Stimulated activated CD8-positive, alpha-beta memory T cell treated with anti-CD3 and anti-CD28 coated beads, Interleukin-15, amount 100 ng/mL, for 4 hours (primary cell): ENCODE measurements around the gene PLA2R1.

Experiments used
- DNase-seq, 2 donors: peaks; one replicate each; pipeline ENCODE4 v3.0.0-alpha.2; 2020; ENCODE audit warnings: low read depth in 2 of 2

Gene PLA2R1

DNA sequence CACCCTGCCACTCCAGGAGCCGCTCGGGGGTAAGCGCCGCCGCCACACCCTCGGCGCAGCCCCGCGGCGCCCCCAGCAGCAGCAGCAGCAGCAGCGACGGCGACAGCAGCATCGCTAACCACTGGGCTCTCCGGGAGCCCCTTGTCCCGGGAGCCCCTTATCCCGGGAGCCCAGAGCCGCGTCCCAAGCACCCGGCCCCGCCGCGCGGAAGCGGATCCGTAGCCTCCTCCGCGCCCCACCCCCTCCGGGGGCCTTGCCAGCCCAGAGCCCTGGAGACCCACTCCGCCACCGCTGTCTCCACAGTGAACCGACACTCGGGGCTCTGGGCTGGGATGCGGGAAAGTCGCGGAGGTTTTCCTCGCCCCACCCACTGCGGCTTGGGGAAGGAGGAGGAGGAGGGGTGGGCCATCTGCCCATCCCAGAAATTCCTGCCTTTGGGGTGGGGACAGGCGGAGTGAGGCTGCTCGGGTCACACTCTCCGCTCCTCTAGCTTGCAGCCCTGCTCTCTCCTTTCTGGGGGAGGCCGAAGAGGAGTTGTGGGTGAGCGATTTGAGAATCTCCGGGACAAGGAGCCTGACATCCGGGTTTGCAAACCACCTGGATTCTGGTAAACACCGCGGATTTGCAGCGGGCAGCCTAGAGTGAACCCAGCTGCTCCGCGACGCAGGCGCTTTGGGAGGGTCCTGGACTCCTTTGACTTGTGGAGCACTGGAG is at the start of gene PLA2R1:
Gene PLA2R1, minus strand, starts transcription at position 324 of the 714 bp plus-strand sequence. Its CDS starts 212 bp downstream, at position 112.
- DNase-seq = no peak

- no peak for DNase-seq
Observed at GRCh38 chr2:160110674-160111239, 48.3 kb upstream of the PLA2R1 start.

- DNase-seq = no peak
Observed at GRCh38 chr2:160109939-160110673, 47.7 kb upstream of the PLA2R1 start.

DNA sequence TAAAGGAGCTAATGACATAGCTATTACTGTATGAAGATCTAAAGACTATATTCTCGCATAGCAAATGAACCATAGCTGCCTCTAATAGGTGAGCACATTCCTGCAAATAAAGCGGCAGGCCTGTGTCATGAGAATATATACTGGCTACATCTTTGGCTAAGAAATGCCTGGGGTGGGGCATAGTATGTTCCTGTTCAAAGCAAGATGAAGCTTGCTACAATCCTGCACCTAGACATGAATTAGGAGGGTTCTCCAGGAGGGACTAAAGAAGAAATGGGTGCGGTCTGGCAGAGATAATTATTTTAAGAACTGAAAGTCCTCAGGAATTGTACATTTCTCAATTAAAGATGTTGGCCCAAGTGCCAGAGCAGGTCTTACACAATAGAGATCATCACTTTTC is 46.8 kb upstream of the PLA2R1 start:
- no peak for DNase-seq

DNA sequence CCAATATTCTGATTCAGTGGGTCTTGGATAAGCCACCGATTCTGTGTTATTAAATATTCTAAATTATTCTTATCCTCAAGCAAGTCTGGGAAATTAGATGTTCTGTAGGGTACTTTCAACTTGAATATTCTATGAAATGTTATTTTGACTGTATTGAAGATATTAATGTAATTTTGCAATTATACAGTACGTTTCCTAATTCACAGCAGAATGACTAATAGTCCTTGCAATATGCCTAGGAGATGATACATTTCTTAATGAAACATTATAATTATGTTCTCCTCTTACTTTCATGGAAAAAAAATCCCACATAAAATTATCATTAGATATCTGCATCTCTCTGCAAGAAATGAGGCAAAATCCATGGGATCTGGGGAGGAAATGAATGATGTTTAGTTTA is 46.2 kb upstream of the PLA2R1 start:
- DNase-seq = no peak

DNA sequence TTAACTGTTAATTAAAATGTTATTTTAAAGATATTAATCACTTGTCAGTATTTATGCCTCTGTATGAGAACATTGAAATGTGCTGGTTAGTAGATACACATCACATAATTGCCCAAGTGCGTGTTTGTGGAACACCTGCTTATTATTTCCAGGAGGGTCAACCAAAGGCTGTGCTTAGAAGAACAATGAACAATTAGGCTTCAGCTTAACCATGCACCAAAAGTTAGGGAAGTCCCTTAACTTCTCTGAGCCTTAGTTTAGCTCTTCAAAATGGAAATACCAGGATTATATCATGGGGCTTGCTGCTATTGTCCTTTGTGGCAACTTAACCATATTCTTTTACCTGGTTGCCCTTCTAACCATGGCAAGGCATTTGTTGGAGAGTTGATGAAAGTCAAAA is 43.0 kb upstream of the PLA2R1 start:
- DNase-seq = no peak

DNA sequence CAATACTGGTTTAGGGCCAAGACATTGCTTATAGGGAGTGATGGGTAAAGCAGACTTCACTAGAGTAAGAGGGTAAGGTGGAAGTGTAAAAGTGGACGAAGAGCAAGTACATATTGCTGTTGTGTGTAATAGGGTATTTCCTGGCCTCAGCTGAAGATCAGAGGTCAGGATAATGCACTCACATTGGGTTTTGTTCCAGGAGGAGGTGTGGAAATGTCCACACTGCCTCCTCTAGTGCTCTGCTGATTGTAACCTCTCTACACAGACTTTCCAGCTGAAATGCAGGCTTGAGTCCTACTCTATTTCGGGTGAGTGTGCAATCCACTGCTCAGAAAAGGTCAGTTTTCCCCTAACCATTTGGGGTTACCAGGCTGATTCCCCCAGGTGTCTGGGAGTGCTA is 41.7 kb upstream of the PLA2R1 start:
- DNase-seq = no peak

GRCh38 chr2:160097326-160097725 is 34.9 kb upstream of the PLA2R1 start:
- DNase-seq = no peak

DNA sequence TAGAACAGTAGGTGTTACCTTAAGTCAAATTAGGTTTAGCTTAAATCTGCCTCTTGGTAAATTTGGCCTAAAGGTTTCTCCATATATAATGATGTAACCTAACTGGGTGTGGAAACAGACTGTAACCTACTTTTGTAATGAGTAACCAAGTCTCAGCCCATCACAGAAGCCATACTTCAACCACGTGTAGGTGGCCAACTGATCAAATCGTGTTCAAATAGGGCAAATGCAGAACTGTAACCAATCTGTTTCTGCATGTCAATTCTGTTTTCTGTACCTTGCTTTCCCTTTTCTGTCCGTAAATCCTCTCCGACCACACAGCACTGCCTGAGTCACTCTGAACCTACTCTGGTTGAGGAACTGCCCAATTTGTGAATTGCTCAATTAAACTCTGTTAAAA is 34.0 kb upstream of the PLA2R1 start:
- DNase-seq = no peak

DNA sequence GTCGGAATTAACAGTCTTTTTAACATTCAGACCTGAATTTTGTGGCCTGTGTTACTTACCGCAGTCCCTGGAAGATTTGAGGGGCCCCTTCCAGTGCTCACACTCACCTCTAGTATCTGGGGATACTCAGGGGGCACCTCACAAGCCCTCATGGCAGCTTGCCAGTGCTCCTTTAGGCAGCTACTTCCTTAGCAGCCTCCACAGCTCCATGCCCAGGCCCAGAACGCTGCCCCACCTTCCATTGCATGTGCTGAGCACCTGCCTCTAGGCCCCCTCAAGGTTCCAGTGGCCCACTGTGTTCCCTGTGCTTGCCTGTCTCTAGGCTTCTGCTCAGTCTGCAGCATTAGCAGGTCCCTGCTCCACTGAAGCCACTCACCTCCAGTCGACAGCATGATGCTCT is 30.0 kb upstream of the PLA2R1 start:
- no peak for DNase-seq

- DNase-seq = no peak
Observed at GRCh38 chr2:160091381-160091780, 29.0 kb upstream of the PLA2R1 start.

DNA sequence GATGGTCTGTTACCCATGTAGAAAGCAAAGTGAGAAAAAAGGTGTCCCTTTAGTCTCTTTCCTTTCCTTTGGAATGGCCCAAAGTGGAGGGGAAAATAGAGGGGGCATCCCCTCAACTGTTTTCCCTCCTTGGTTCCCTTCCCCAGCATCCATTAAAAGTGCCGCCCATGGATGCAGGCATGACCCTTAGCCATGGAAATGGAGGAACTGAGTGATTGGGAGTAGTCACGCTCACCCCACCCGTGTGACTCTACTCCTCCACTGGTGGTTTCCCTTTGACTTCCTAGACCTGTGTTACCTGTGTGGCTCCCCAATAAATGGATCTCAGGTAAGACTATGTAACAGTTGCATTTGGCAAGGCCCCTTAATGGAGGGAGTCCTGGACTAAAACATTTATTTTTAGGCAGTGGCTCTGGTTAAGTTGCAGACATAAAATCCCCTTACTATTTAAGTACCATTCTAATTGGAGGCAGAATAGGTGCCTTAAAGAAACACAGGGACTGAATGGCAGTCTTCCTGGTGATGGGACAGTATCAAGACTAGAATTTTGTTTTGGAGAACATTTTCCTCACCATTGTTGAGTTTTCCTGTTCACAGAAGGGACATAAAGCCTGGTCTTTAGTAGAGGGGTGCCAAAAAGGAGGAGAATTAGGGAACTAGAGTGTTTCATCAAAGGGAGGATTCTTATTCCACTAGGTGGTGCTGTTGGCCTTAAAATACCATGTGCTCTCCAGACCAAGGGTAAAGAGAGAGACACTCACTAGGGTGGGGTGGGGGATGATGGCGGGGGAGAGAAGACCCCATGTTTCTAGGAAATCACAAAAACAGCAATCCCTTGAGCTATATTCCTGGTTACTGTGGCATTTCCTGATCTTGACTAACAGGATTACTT is 25.7 kb upstream of the PLA2R1 start:
- no peak for DNase-seq

DNA sequence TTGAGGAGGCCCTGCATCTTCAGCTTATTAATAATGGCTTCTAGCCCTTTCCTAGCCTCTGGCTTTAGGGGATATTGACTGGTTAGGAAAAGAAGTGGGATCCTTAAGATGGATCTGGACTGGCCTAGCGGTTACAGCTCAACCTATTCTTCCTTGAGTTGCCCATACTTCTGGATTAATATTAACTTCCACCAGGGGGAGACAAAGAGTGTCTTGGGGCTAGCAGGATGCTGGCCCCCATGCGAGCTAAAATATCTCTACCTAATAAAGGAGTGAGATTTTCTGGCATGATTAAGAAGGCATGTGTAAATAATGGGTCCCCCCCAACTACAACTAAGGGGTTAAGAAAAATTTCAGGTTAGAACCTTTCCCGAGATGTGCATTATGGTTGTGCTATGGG is 23.2 kb upstream of the PLA2R1 start:
- DNase-seq = no peak

GRCh38 chr2:160077912-160078810 is 15.7 kb upstream of the PLA2R1 start:
- no peak for DNase-seq

- no peak for DNase-seq
Observed at GRCh38 chr2:160076914-160077313, 14.5 kb upstream of the PLA2R1 start.

- DNase-seq = no peak
Observed at GRCh38 chr2:160076241-160076640, 13.8 kb upstream of the PLA2R1 start.

GRCh38 chr2:160075171-160075570 is 12.8 kb upstream of the PLA2R1 start:
- DNase-seq = no peak

GRCh38 chr2:160073284-160073888 is 11.0 kb upstream of the PLA2R1 start:
- DNase-seq = no peak

DNA sequence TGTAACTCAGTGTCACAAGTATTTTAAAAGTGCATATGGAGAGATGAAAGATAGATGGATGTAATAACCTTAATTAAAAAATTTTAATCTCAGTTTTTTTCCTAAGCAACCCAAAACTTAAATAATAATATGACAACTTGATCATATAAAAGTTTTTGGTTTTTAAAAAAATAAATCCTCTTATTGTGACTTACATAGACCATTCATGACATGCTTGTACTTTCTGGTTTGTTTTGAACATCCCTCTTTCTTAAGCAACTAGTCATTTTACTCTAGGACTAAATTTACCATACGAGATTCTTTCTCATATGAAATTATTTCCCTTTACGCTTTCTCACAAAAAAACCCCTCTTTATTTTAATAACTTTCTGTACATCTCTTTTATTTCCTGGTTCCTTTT is 6.5 kb upstream of the PLA2R1 start:
- no peak for DNase-seq

- no peak for DNase-seq
Observed at GRCh38 chr2:160064916-160065315, 2.5 kb upstream of the PLA2R1 start.
